Smooth muscle cell (in vitro differentiated cells): ENCODE results near the gene SLX4. TPM values are rescaled to one million over a fixed set of nuclear protein-coding genes. Genes with fewer than 3 reads are reported as not detected.

Experiments
- DNase-seq: peaks from one replicate; lab custom pipeline; 2025; ENCODE audit not compliant: unreplicated experiment; lab: John Stamatoyannopoulos, UW
- H2AFZ ChIP-seq: fragments of 200-600 bp; sonication (generic); 2 replicates; pipeline ENCODE4 v1.6.0; 2016; ENCODE audit warnings: antibody characterized with exemption, low read depth, mild to moderate bottlenecking
- H3F3A ChIP-seq: fragments of 200-600 bp; sonication (generic); 2 replicates; pipeline ENCODE4 v1.6.0; 2017; ENCODE audit warnings: antibody characterized with exemption, low read depth
- H3K27ac ChIP-seq: fragments of 200-600 bp; sonication (generic); 2 replicates; pipeline ENCODE4 v1.5.1; 2016; ENCODE audit warnings: low read depth, mild to moderate bottlenecking
- H3K27me3 ChIP-seq: fragments of 200-600 bp; sonication (generic); 2 replicates; pipeline ENCODE4 v1.6.1; 2016; ENCODE audit warnings: low read depth, mild to moderate bottlenecking
- H3K36me3 ChIP-seq: fragments of 200-600 bp; sonication (generic); 2 replicates; pipeline ENCODE4 v1.5.1; 2016; ENCODE audit warnings: low read depth
- H3K4me1 ChIP-seq: fragments of 200-600 bp; sonication (generic); 2 replicates; pipeline ENCODE4 v1.5.1; 2016; ENCODE audit warnings: low read depth
- H3K4me2 ChIP-seq: fragments of 200-600 bp; sonication (generic); 2 replicates; pipeline ENCODE4 v1.6.0; 2016; ENCODE audit warnings: mild to moderate bottlenecking
- H3K4me3 ChIP-seq: fragments of 200-600 bp; sonication (generic); 2 replicates; pipeline ENCODE4 v1.5.1; 2016; ENCODE audit warnings: mild to moderate bottlenecking
- H3K79me2 ChIP-seq: fragments of 200-600 bp; sonication (generic); 2 replicates; pipeline ENCODE4 v1.6.0; 2016; ENCODE audit warnings: low read depth, mild to moderate bottlenecking
- H3K9ac ChIP-seq: fragments of 200-600 bp; sonication (generic); 2 replicates; pipeline ENCODE4 v1.6.0; 2016; ENCODE audit warnings: low read depth
- H3K9me3 ChIP-seq: fragments of 200-600 bp; sonication (generic); replicated peaks from 2 replicates; pipeline ENCODE4 v1.5.1; 2016; ENCODE audit warnings: low read depth
- H4K20me1 ChIP-seq: fragments of 200-600 bp; sonication (generic); 2 replicates; pipeline ENCODE4 v1.6.0; 2016; ENCODE audit warnings: low read depth
- WGBS: methylation state at CpG from one replicate; pipeline ENCODE4 v1.1.7; 2016; ENCODE audit warnings: low lambda C conversion rate; 5-methylcytosine and 5-hydroxymethylcytosine counted together
- polyA plus RNA-seq: library from polyadenylated mRNA; unstranded; fragments of >200 nt; fragmentation: Nextera tagmentation; extraction: Ambion mirVana; gene quantifications from 2 replicates; pipeline ENCODE4 v1.2.1, GENCODE V29; 2016
- total RNA-seq: library from RNA; depleted of rRNA; stranded (reverse); fragments of >200 nt; gene quantifications from 2 replicates; pipeline ENCODE4 v1.2.3, GENCODE V29; 2014
- TF ChIP-seq, protein P1 (sequence below): fragments of 200-600 bp; sonication (generic); IDR thresholded peaks from 2 replicates; pipeline ENCODE4 v1.5.1; 2017; ENCODE audit warnings: borderline replicate concordance, mild to moderate bottlenecking, antibody characterized with exemption; ENCODE audit not compliant: insufficient read depth, poor library complexity, severe bottlenecking

The SLX4 gene
- total and polyA plus RNA-seq, 2 experiments from 2014 or later, result 3.5 to 3.6 TPM

- Histone ChIP-seq H4K20me1 (no peaks in the 10 kb centered on the region), H3K4me2 (no peak overlapping the region), H3F3A (no peaks in the 10 kb centered on the region), H3K27ac (no peak overlapping the region), H3K4me1 (no peaks in the 10 kb centered on the region), H3K27me3 (no peaks in the 10 kb centered on the region), H2AFZ (no peak overlapping the region), H3K4me3 (no peak overlapping the region), H3K9ac (no peak overlapping the region), H3K9me3 (no peaks in the 10 kb centered on the region), H3K36me3 (peaks cover 5% of the 10 kb centered on the region), H3K79me2 (peaks cover 17% of the 10 kb centered on the region)
- TF ChIP-seq, protein P1, sequence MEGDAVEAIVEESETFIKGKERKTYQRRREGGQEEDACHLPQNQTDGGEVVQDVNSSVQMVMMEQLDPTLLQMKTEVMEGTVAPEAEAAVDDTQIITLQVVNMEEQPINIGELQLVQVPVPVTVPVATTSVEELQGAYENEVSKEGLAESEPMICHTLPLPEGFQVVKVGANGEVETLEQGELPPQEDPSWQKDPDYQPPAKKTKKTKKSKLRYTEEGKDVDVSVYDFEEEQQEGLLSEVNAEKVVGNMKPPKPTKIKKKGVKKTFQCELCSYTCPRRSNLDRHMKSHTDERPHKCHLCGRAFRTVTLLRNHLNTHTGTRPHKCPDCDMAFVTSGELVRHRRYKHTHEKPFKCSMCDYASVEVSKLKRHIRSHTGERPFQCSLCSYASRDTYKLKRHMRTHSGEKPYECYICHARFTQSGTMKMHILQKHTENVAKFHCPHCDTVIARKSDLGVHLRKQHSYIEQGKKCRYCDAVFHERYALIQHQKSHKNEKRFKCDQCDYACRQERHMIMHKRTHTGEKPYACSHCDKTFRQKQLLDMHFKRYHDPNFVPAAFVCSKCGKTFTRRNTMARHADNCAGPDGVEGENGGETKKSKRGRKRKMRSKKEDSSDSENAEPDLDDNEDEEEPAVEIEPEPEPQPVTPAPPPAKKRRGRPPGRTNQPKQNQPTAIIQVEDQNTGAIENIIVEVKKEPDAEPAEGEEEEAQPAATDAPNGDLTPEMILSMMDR, result no peak
- WGBS, result 94% methylated on average over 7 of the region's 7 CpGs
- no peak for DNase-seq
These were observed 4.2 kb downstream of the SLX4 start for GRCh38 chr16:3607161-3607560.

- H4K20me1 ChIP-seq, result no peaks in the 10 kb centered on the region
- DNase-seq, result no peak
- H3K9me3 ChIP-seq, result no peaks in the 10 kb centered on the region
- no peak overlapping the region for H3K9ac ChIP-seq
- no peaks in the 10 kb centered on the region for H3F3A ChIP-seq
- peaks cover 12% of the 10 kb centered on the region for H3K79me2 ChIP-seq
- no peaks in the 10 kb centered on the region for H3K27me3 ChIP-seq
- no peak overlapping the region for H3K4me3 ChIP-seq
- TF ChIP-seq, protein P1, result no peak
- no peaks in the 10 kb centered on the region for H3K4me1 ChIP-seq
- 90% methylated on average over 11 of the region's 11 CpGs for WGBS
- peaks cover 5% of the 10 kb centered on the region for H3K36me3 ChIP-seq
- no peak overlapping the region for H2AFZ ChIP-seq
- no peak overlapping the region for H3K4me2 ChIP-seq
- H3K27ac ChIP-seq, result no peak overlapping the region
These were observed 5.0 kb downstream of the SLX4 start for GRCh38 chr16:3606441-3606840.

GRCh38 chr16:3602320-3602653 lies 9.1 kb downstream of the SLX4 start:
- Histone ChIP-seq H3K36me3 (peaks cover 5% of the 10 kb centered on the region), H3K9ac (no peak overlapping the region), H2AFZ (no peak overlapping the region), H3K27me3 (no peaks in the 10 kb centered on the region), H3F3A (no peaks in the 10 kb centered on the region), H3K4me1 (no peaks in the 10 kb centered on the region), H3K9me3 (no peaks in the 10 kb centered on the region), H3K79me2 (no peaks in the 10 kb centered on the region), H3K27ac (no peak overlapping the region), H4K20me1 (no peaks in the 10 kb centered on the region), H3K4me2 (no peak overlapping the region), H3K4me3 (no peak overlapping the region)
- TF ChIP-seq, protein P1, result no peak
- 98% methylated on average over 7 of the region's 7 CpGs for WGBS
- no peak for DNase-seq

- H3K4me3 ChIP-seq, result no peak overlapping the region
These were observed 9.6 kb downstream of the SLX4 start for GRCh38 chr16:3601614-3602319.

More at GRCh38 chr16:3601614-3602319, 9.6 kb downstream of the SLX4 start:
- no peaks in the 10 kb centered on the region for H3K4me1 ChIP-seq
- H2AFZ ChIP-seq, result no peak overlapping the region
- no peaks in the 10 kb centered on the region for H4K20me1 ChIP-seq
- TF ChIP-seq, protein P1, result no peak
- H3K79me2 ChIP-seq, result no peaks in the 10 kb centered on the region
- no peak overlapping the region for H3K27ac ChIP-seq
- peaks cover 5% of the 10 kb centered on the region for H3K36me3 ChIP-seq
- no peak for DNase-seq
- H3F3A ChIP-seq, result no peaks in the 10 kb centered on the region
- 97% methylated on average over 13 of the region's 13 CpGs for WGBS
- H3K27me3 ChIP-seq, result no peaks in the 10 kb centered on the region
- H3K9me3 ChIP-seq, result no peaks in the 10 kb centered on the region
- no peak overlapping the region for H3K9ac ChIP-seq
- H3K4me2 ChIP-seq, result no peak overlapping the region
